ENCODE results near the gene CST8.
"Not testable (repeated sequence)": the region's sequence is repeated elsewhere in the genome, so short reads cannot be mapped to it uniquely, and the experiment has no call there.

- not testable (repeated sequence) for TF ChIP-seq POLR2A, CTCF (IDR thresholded peaks at IDR 0.05)
Observed at GRCh38 chr20:23466961-23467360, 24.0 kb upstream of the CST8 start.

All from Peyer's patch (tissue), 4 donors.